GM21529 (cell line): Measurements from ENCODE around the gene KAT5.
A peak's percentile ranks its signal among the peaks of the same experiment; 100 is the strongest.
"Not testable (repeated sequence)": the region's sequence is repeated elsewhere in the genome, so short reads cannot be mapped to it uniquely, and the experiment has no call there.

Experiments
- ATAC-seq: cut with Tn5 transposase; IDR thresholded peaks from one replicate; pipeline ENCODE4 v1.9.1; 2021; ENCODE audit not compliant: unreplicated experiment

The KAT5 gene

DNA sequence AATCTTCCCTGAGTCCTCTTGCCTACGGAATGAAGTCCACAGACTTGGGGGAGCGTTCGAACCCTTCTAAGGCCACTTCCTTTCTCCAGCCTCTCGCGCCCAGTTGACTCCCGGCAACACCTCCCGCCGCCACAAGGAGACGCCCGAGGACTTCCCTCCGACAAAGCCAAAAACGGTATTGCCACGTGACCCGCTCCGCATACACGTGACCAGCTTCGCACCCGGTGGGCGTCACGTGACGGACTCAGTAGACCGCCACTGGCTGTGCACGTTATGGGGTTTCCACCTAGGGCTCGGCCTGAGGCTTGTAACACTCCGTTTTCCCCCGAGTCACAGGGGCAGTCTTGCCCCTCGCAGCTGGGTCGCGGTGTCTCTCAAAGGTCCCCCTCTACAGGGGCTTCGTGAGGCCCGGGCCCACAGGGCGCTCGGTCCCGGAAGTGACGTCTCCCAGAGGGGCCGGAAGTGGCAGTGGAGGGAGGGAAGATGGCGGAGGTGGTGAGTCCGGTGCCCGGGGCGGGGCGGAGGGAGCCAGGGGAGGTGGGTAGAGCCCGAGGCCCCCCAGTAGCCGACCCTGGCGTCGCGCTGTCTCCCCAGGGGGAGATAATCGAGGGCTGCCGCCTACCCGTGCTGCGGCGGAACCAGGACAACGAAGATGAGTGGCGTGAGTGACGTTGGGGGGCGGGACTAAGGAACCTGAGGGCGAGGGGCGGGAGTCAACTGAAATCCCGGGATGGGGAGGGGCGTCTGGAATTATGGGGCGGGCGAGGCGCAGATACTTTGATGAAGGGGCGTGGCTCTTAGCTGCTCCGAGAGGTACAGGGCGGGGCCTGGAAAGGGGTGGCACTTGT is at the start of gene KAT5:
KAT5 (plus strand) TSS at position 468 of the 848 bp plus-strand sequence; CDS start at position 484, 16 bp downstream.
- ATAC-seq, result peak; percentile 75

DNA sequence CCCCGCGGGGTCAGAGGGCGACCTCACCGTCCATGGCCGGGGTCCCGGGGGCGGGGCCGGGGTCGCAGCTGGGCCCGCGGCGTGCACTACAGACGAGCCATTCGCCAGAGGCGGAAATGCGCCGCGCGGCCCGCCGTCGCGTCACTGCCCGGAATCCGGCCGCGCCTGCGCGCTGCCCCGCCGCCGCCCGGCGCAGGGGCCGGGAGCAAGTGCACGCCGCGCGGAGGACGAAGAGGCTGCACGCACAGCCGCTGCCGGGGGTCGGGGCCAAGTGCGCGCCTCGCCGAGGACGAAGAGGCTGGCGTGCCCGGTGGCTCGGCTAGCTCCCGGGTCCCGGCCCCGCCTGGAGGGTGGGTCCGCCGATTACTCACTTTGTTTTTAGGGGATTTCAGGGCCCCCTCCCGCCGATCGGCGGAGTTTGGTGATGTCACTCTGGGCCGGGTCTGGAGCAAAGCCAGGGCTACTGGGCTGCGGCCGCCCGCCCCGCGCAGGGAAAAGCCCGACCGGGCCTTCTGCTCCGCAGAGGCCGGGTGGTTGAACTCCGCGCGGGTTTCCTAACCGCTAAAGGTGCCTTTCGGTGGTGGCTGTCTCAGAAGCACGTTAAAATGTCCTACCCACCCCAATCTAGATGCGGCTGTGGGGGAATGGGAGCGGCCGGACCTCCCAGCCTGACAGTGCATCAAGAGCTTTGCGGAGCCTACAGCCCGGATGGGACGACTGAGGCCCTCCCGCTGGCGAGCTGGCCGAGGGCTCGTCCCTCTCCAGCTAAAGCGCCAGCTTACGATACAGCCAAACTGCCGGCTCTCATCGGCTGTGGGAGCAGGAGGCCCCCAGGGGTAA is 49.0 kb upstream of the KAT5 start, which contains the start of gene RELA:
RELA (minus strand) TSS at position 118 of the 840 bp plus-strand sequence; CDS start at position 34, 84 bp downstream.
- peak; percentile 76 for ATAC-seq

GRCh38 chr11:65663639-65664200 is 48.3 kb upstream of the KAT5 start:
- ATAC-seq, result no peak

- no peak for ATAC-seq
These were observed 39.7 kb upstream of the KAT5 start for GRCh38 chr11:65672180-65672860.

- ATAC-seq, result no peak
These were observed 39.1 kb upstream of the KAT5 start for GRCh38 chr11:65672982-65673381.

DNA sequence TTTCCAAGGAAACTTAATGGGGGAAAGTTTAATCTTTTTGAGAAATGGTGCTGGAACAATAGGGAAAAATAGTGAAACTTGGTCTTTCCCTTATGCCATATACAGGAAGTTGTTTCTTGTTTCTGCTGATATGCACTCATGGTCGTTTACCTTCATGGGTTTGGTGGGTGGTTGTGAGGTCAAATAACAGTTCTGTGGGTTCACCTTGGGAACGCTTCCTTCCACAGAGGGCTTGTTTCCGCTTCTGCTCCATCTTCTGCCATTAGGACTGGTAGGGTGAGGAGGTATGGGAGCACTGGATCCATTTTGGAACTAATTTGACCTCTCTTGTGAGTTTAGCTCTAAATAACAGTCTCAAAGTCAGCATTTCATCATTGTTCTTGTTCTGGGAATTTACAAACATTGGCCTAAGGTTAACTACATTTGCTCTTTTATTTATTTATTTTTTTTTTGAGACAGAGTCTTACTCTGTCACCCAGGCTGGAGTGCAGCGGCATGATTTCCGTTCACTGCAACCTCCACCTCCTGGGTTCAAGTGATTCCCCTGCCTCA is 31.8 kb upstream of the KAT5 start:
- ATAC-seq, result no peak

DNA sequence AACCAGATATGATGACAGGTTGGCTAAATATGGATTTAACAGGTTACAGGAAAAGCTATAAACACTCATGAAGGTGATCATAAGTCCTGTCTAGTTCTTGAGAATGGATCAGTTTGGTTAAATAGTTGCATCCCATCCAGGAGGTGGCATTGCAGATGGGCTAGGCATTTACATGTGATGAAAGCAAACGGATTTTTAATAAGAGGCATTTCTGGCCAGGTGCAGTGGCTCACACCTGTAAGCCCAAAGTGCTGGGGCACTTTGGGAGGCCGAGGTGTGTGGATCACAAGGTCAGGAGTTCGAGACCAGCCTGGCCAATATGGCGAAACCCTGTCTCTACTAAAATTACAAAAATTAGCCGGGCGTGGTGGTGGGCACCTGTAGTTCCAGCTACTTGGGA is 28.6 kb upstream of the KAT5 start:
- ATAC-seq, result not testable (repeated sequence)

- ATAC-seq, result no peak
These were observed 26.1 kb upstream of the KAT5 start for GRCh38 chr11:65685981-65686380.

- ATAC-seq, result not testable (repeated sequence)
These were observed 20.2 kb upstream of the KAT5 start for GRCh38 chr11:65691847-65692246.

DNA sequence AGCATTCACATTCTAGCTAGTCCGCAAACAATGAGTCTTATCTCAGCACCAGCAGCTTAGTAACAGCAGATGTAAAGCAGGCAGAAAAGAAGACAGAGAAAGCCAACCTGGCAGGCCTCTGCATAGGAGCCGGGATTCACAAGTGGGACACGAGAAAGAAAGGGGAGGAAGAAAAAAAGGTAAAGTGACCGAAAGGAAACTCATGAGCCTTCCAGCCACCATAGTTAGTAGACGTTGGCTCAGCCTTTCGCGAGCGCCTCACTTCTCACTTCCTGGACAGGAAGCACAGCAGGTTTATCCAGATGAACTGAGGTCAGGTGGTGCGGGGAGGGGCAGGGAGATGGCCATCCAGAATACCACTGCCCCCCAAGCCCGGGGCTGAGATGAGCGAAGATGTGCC is 19.7 kb upstream of the KAT5 start:
- ATAC-seq, result no peak

DNA sequence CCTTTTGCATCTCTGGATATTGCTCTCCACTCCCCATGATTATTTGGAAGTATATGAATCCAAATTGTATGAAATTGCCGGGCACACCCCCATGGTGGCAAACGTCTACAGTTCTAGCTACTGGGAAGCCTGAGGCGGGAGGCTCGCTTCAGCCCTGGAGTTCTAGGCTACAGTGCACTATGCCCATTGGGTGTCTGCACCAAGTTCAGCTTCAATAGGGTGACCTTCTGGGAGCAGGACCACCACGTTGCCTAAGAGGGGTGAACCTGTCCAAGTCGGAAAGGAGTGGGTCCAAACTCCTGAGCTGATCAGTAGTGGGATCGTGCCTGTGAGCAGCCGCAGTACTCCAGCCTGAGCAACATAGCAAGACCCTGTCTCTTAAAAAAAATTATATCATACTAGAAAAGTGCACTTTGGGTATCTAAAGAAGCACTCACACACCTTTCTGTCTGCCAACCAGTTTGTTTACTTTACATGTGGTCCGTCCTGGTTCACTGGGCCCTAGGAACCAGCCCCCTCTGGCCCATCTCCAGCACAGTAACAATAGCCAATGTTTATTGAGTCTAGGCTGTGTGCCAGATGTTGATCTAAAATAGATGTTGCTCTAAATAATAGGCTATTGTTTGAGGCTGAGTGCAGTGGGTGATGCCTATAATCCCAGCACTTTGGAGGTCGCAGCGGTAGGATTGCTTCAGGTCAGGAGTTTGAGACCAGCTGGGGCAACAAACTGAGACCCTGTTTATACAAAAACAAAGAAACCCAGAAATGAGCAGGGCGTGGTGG is 16.4 kb upstream of the KAT5 start:
- ATAC-seq, result no peak

GRCh38 chr11:65696802-65697552 is 15.1 kb upstream of the KAT5 start:
- ATAC-seq, result no peak

DNA sequence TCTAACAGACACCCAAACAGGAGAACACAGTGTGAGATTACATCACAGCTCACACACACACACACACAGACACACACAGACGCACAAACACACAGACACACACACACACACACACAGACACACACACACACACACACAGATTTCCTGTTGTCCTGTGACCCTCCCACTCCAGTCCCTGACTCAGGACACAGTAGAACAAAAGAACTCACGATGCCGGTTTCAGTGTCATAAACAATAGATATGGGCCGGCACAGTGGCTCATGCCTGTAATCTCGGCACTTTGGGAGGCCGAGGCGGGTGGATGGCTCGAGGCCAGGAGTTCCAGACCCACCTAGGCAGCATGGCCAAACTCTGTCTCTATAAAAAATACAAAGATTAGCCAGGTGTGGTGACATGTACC is 13.8 kb upstream of the KAT5 start:
- ATAC-seq, result no peak

- no peak for ATAC-seq
These were observed 12.7 kb upstream of the KAT5 start for GRCh38 chr11:65699306-65699705.

DNA sequence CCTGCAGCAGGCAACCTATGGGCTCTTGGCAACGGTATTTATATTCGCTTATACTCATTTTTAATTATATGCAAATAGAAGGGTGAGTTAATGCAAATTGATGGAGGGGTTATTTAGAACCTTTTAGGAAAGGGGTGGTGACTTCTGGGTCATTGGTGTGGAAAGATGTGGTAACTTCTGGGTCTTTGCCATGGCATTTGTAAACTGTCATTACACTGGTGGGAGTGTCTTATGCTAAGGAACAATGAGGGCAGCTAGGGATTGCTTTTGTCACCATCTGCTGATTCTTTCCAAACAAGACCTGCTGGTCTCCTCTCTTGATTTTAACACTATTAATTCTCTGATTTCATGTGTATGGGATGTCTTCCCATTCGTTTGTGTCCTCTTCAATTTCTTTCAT is 11.7 kb upstream of the KAT5 start:
- ATAC-seq, result no peak

GRCh38 chr11:65701686-65702085 is 10.4 kb upstream of the KAT5 start:
- ATAC-seq, result no peak

DNA sequence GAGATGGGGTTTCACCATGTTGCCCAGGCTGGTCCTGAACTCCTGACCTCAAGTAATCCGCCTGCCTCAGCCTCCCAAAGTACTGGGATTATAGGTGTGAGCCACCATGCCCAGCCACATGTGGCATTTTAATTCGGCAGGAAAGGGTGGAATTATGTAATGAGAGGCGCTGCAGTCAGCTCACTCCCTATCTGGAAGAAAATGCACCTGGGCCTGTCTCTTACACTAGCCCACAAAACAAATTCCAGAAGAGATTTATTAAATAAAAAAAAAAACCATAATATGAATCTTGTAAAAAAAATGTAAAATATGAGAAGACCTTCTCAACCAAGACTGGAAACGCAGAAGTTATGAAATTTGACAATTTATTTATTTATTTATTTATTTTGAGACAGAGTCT is 8.2 kb upstream of the KAT5 start:
- no peak for ATAC-seq

DNA sequence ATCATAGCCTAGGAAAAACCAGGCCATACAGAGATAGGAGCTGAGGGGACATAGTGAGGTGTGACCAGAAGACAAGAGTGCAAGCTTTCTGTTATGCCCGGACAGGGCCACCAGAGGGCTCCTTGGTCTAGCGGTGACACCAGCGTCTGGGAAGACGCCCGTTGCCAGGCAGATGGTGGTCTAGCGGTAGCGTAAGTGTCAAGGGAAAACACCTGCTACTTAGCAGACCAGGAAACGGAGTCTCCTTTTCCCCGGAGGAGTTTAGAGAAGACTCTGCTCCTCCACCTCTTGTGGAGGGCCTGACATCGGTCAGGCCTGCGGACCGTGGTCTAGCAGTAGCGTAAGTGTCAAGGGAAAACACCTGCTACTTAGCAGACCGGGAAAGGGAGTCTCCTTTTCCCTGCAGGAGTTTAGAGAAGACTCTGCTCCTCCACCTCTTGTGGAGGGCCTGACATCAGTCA is 5.7 kb upstream of the KAT5 start:
- ATAC-seq, result not testable (repeated sequence)

DNA sequence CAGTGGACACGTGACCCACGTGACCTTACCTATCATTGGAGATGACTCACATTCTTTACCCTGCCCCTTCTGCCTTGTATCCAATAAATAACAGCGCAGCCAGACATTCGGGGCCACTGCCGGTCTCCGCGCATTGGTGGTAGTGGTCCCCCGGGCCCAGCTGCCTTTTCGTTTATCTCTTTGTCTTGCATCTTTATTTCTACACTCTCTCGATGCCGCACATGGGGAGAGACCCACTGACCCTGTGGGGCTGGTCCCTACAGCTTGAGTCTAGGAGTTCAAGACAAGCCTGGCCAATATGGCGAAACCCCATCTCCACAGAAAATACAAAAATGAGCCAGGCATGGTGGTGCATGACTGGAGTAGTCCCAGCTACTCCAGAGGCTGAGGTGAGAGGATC is 5.0 kb upstream of the KAT5 start:
- ATAC-seq, result not testable (repeated sequence)
